DND-41 (cell line): ENCODE measurements around the gene PSPC1.

Experiments
- ATAC-seq: fragments of 200-7000 bp; cut with Tn5 transposase; 3 replicates; pipeline ENCODE4 v1.9.1; 2021; ENCODE audit warnings: low read depth; ENCODE audit not compliant: insufficient read depth
- DNase-seq: peaks from one replicate; pipeline ENCODE4 v3.0.0-alpha.2; 2020
- H2AFZ ChIP-seq: 2 replicates; pipeline ENCODE4 v1.6.0; 2012; ENCODE audit warnings: low read depth, low read length
- H3K27ac ChIP-seq: 2 replicates; pipeline ENCODE4 v1.5.1; 2012; ENCODE audit warnings: low read length, inconsistent platforms
- H3K27me3 ChIP-seq: fragments of 200-600 bp; sonication (generic); 2 replicates; pipeline ENCODE4 v1.6.0; 2012; ENCODE audit warnings: low read length, mild to moderate bottlenecking, inconsistent platforms; ENCODE audit not compliant: insufficient read depth, poor library complexity
- H3K36me3 ChIP-seq: 2 replicates; pipeline ENCODE4 v1.5.1; 2012; ENCODE audit warnings: low read length, inconsistent platforms; ENCODE audit not compliant: insufficient read depth
- H3K4me1 ChIP-seq: 2 replicates; pipeline ENCODE4 v1.5.1; 2012; ENCODE audit warnings: mild to moderate bottlenecking, low read length; ENCODE audit not compliant: insufficient read depth
- H3K4me2 ChIP-seq: 2 replicates; pipeline ENCODE4 v1.6.0; 2012; ENCODE audit warnings: mild to moderate bottlenecking, moderate library complexity, low read length, inconsistent platforms; ENCODE audit not compliant: insufficient read depth
- H3K4me3 ChIP-seq, 2 experiments: fragments of 200-600 bp in 1 of 2; shearing (Covaris generic) in 1 of 2; 2 replicates each; pipeline ENCODE4 v1.5.1; 2012 to 2016; ENCODE audit warnings: inconsistent platforms in 2 of 2, low read length in 2 of 2, mild to moderate bottlenecking in 2 of 2, low read depth in 1 of 2, moderate library complexity in 1 of 2
- H3K79me2 ChIP-seq: 2 replicates; pipeline ENCODE4 v1.6.0; 2012; ENCODE audit warnings: low read length, inconsistent platforms; ENCODE audit not compliant: insufficient read depth
- H3K9ac ChIP-seq: 2 replicates; pipeline ENCODE4 v1.6.0; 2012; ENCODE audit warnings: low read depth, mild to moderate bottlenecking, inconsistent platforms, low read length, moderate library complexity
- H3K9me3 ChIP-seq: 2 replicates; pipeline ENCODE4 v1.5.1; 2012; ENCODE audit warnings: low read length, moderate library complexity, mild to moderate bottlenecking, inconsistent platforms; ENCODE audit not compliant: insufficient read depth, severe bottlenecking
- H4K20me1 ChIP-seq: 2 replicates; pipeline ENCODE4 v1.6.0; 2012; ENCODE audit warnings: low read length; ENCODE audit not compliant: insufficient read depth
- CTCF ChIP-seq: IDR thresholded peaks from 2 replicates; pipeline ENCODE4 v1.5.1; 2012; ENCODE audit warnings: borderline replicate concordance, low read length, moderate library complexity, mild to moderate bottlenecking; ENCODE audit not compliant: poor library complexity, severe bottlenecking; ENCODE audit errors: extremely low read depth
- EZH2 ChIP-seq: IDR thresholded peaks from 3 replicates; pipeline ENCODE4 v1.6.1; 2012; ENCODE audit warnings: borderline replicate concordance, low read depth, mild to moderate bottlenecking, moderate library complexity, low read length, inconsistent platforms; ENCODE audit not compliant: severe bottlenecking

PSPC1 gene

GRCh38 chr13:19670147-19670546, 112.6 kb downstream of the PSPC1 start:
- H3K9me3 ChIP-seq, result no peaks in the 10 kb centered on the region
- H3K79me2 ChIP-seq, result no peaks in the 10 kb centered on the region
- H3K36me3 ChIP-seq, result peaks cover 97% of the 10 kb centered on the region
- no peak overlapping the region for H3K27ac ChIP-seq
- H3K4me3 ChIP-seq, result no peak overlapping the region
- H3K27me3 ChIP-seq, result no peaks in the 10 kb centered on the region
- no peak overlapping the region for H3K4me2 ChIP-seq
- no peak for DNase-seq
- peaks cover 7% of the 10 kb centered on the region for H4K20me1 ChIP-seq
- H3K4me1 ChIP-seq, result no peaks in the 10 kb centered on the region
- H2AFZ ChIP-seq, result no peak overlapping the region
- no peak for ATAC-seq
- H3K9ac ChIP-seq, result no peak overlapping the region
- TF ChIP-seq CTCF, result no peak
- TF ChIP-seq EZH2, result no peak

- TF ChIP-seq CTCF, result no peak
- no peak for TF ChIP-seq EZH2
- no peak for ATAC-seq
- Histone ChIP-seq H3K4me3 (no peak overlapping the region), H3K27me3 (no peaks in the 10 kb centered on the region), H3K9ac (no peak overlapping the region), H3K27ac (no peak overlapping the region), H3K4me1 (no peaks in the 10 kb centered on the region), H3K79me2 (no peaks in the 10 kb centered on the region), H2AFZ (no peak overlapping the region), H3K9me3 (no peaks in the 10 kb centered on the region), H3K4me2 (no peak overlapping the region), H4K20me1 (peaks cover 13% of the 10 kb centered on the region), H3K36me3 (peaks cover 96% of the 10 kb centered on the region)
- DNase-seq, result no peak
These were observed 114.0 kb downstream of the PSPC1 start for GRCh38 chr13:19668778-19669177.

GRCh38 chr13:19665427-19665859, 117.3 kb downstream of the PSPC1 start:
- DNase-seq, result no peak
- Histone ChIP-seq H3K36me3 (peaks cover 92% of the 10 kb centered on the region), H3K4me3 (no peak overlapping the region), H3K79me2 (no peaks in the 10 kb centered on the region), H3K4me2 (no peak overlapping the region), H2AFZ (no peak overlapping the region), H3K4me1 (no peaks in the 10 kb centered on the region), H3K9ac (no peak overlapping the region), H4K20me1 (peaks cover 13% of the 10 kb centered on the region), H3K9me3 (no peaks in the 10 kb centered on the region), H3K27ac (no peak overlapping the region), H3K27me3 (no peaks in the 10 kb centered on the region)
- TF ChIP-seq CTCF (no peak), EZH2 (no peak)
- no peak for ATAC-seq
